ENCODE results near the gene PSME3IP1. TPM values are rescaled to one million over a fixed set of nuclear protein-coding genes. Genes with fewer than 3 reads are reported as not detected.

PSME3IP1 gene
- total RNA-seq, 1 experiment from 2014 or later = 103 TPM

- Histone ChIP-seq H3K18ac (ENCODE audit: insufficient read length, low read depth, low read length) (no peak overlapping the region), H3K23ac (ENCODE audit: insufficient read length, low read depth, low read length) (no peak overlapping the region), H4K8ac (replicated peaks; ENCODE audit: insufficient read length, low read depth, low read length) (no peak overlapping the region), H3K4me2 (ENCODE audit: insufficient read depth, insufficient read length, low read length) (no peak overlapping the region), H3K4me1 (ENCODE audit: insufficient read depth, low read length) (no peaks in the 10 kb centered on the region; the same call in 1 of the 2 replicates), H3K27ac (ENCODE audit: insufficient read length, low read depth, low read length) (no peak overlapping the region), H2BK20ac (ENCODE audit: low read depth, low read length, poor library complexity, severe bottlenecking) (no peak overlapping the region), H3K56ac (ENCODE audit: insufficient read length, low read depth, low read length) (no peak overlapping the region), H3K4ac (ENCODE audit: low read depth, low read length) (no peak overlapping the region), H2AK5ac (ENCODE audit: insufficient read length, low read length) (no peak overlapping the region), H3K9ac (ENCODE audit: extremely low read depth, insufficient read length, low read length) (no peak overlapping the region), H4K91ac (ENCODE audit: insufficient read length, low read depth, low read length) (no peak overlapping the region), H3K79me2 (ENCODE audit: insufficient read depth, low read length) (peaks cover 7% of the 10 kb centered on the region; the same call in 1 of the 2 replicates), H2AFZ (ENCODE audit: low read length) (no peak overlapping the region), H2BK12ac (ENCODE audit: insufficient read length, low read depth, low read length) (no peak overlapping the region), H2BK15ac (ENCODE audit: low read depth, low read length) (no peak overlapping the region), H3K9me3 (ENCODE audit: control insufficient read depth, low read depth, low read length) (no peaks in the 10 kb centered on the region), H4K20me1 (ENCODE audit: control insufficient read depth, insufficient read depth, insufficient read length) (no peaks in the 10 kb centered on the region), H3K79me1 (ENCODE audit: insufficient read depth, low read depth, low read length, poor library complexity, severe bottlenecking) (peaks cover 3% of the 10 kb centered on the region), H2BK120ac (ENCODE audit: low read depth, low read length, poor library complexity, severe bottlenecking) (no peak overlapping the region), H3K23me2 (ENCODE audit: insufficient read length, low read depth, low read length, poor library complexity, severe bottlenecking) (no peaks in the 10 kb centered on the region), H3T11ph (ENCODE audit: low read length) (no peak overlapping the region), H2BK5ac (ENCODE audit: insufficient read length, low read length) (no peak overlapping the region), H4K5ac (ENCODE audit: insufficient read length, low read depth, low read length) (no peak overlapping the region), H3K14ac (ENCODE audit: insufficient read depth, low read length) (no peak overlapping the region), H3K27me3 (ENCODE audit: insufficient read depth, low read length) (no peaks in the 10 kb centered on the region)
- Mint-ChIP-seq H3K4me3 (no peak overlapping the region), H3K27me3 (ENCODE audit: low read depth) (no peaks in the 10 kb centered on the region), H3K36me3 (ENCODE audit: insufficient read depth in 1 of 3, low read depth in 3 of 3) (peaks cover 12 to 14% (median 14%) of the 10 kb centered on the region in 3 experiments), H3K9me3 (peaks cover 0 to 4% of the 10 kb centered on the region in 2 experiments; a peak in 3 of 5 replicates), H3K27ac (no peak overlapping the region), H3K4me1 (peaks cover 6% of the 10 kb centered on the region in 2 experiments)
- DNase-seq = no peak
- TF ChIP-seq CTCF (conservative IDR thresholded peaks at IDR 0.05) = no peak
Measured at GRCh38 chr16:57194512-57194911, 8.7 kb upstream of the PSME3IP1 start.

All from H9 (cell line).